GM19239 (cell line): ENCODE results near the gene TM9SF1.

Source experiments
- DNase-seq: peaks from one replicate; pipeline ENCODE4 v3.0.0; 2011; ENCODE audit warnings: low spot score; ENCODE audit not compliant: insufficient read length
- FAIRE-seq: peaks from 2 replicates; lab custom pipeline; 2011; peaks lifted over from hg19 to GRCh38; lab: Jason Lieb, UNC

Gene TM9SF1

DNA sequence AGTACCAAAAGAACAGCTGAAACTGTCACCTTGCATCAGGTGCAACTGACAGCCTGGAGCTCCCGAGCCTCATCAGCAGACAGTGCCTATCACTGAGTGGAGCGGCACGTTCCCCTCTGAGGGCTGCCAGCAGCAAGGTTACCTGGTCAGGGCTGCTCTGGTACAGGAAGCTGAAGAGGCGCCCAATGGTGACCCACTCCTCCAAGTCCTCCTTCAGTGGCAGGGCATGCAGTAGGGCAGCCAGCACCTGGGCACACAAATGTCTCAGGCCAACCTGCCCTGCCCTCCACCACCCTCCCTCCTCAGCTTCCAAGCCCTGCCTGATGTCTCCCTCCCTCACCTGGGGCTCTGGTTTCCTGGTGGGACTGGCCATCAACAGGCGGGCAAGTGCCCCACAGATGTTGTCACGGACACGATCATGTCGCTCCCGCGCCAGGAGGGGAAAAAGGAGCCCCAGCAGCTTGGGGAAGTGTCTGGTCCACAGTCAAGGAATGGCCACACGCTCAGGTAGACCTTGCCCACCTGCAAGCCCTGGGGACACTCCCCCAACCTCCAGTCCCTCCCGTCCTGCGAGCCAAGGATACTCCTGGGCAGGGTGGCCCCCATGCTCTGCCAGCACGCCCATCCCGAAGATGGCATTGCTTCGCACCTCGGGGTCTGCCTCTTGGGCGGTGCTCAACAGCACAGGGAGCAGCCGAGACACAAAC, 13.7 kb downstream of the TM9SF1 start:
- FAIRE-seq, result no peak
- DNase-seq, result no peak

DNA sequence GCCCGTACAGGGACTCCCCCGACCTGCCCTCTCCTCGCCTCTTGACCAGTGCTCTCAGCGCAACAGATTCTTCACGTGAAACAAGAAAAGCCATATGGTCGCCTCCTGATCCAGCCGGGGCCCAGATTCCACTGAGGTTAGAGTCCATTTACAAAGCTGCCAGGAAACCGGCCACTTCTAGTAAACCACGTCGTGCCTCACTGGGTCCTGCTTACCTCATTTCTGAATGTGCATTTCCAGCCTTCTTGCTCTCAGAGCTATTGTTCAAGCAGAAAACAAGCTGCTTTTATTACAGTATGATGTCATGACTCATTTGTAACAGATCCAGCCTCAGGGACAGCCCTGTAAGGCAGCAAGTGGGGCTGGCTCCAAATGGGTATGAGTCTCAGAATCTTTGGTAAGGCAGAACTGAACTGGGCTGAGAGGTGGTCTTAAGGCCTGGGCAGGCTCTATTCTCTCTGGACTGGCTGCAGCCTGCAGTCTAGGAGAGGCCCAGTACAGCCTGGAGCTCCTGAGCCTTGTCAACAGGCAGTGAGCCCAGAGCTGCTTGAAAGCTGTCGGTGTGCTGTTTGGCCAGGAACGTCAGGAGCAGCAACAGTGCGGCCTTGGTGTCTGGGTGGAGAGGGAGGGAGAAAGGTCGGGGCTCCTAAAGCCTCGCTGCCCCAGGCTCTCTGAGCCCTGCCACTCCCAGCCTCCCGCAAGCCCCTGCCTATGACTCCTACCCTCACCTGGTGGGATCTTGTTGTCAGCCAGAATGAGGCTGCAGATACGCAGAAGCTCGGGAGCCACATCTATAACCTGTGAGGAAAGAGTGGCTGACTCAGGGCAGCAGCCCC, 15.1 kb downstream of the TM9SF1 start:
- FAIRE-seq (no peak), DNase-seq (no peak)

DNA sequence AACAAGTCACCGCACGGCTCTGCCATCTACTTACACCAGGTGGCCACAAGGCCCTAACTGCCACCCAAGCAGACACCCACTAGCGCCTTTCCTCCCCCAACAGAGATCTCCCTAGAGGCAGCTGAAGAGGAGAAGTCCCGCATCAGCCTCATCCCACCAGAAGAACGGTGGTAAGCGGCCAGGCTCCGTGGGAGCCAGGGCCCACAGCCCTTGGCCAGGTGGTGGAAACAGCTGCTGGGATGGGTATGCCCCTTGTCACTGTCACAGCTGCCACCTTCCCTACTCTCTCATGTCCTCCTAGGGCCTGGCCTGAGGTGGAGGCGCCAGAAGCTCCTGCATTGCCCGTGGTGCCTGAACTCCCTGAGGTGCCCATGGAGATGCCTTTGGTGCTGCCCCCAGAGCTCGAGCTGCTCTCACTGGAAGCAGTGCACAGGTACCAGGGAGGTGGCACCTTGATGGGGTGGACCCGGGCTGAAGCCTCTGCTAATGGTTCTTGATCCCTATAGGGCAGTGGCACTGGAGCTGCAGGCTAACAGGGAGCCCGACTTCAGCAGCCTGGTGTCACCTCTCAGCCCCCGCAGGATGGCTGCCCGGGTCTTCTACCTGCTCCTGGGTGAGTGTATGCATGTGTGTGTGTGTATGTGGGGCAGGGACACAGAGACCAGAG, 15.8 kb downstream of the TM9SF1 start:
- no peak for FAIRE-seq

DNA sequence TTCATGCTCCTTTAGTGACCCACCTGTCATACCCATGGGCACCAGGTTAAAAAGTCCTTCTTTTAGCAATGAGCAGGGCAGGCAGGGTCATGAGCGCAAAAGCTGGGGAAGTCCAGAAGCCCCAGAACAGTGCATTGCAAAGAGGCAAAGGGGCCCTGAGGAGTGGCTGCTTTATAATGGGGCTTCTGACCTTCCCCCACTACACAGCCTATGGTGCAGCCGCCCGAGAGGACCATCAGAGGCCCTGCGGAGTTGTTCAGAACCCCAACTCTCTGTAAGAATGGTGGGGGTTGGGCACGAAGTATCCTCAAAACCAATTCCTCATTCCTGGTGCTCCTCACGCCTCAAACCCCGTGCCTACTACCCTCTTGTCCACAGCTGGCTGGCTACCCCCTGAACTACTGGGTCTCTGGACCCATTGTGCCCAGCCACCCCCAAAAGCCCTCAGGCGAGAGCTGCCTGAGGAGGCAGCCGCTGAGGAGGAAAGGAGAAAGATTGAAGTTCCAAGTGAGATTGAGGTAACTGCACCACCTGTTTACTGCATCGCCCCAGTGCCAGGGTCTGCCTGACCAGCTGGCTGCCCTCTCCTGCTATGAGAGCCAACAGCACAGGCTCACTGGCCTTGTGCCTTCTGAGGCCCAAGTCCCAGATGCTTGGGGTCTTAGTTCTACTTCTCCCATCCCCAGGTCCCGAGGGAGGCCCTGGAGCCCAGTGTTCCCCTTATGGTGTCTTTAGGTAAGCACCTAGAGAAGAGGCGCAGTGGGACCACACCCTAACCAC, 16.7 kb downstream of the TM9SF1 start:
- DNase-seq (no peak), FAIRE-seq (no peak)

More for the DNA sequence above, 15.8 kb downstream of the TM9SF1 start:
- DNase-seq, result no peak

- no peak for DNase-seq
- no peak for FAIRE-seq
Observed at GRCh38 chr14:24177891-24178290, 17.4 kb downstream of the TM9SF1 start.

- FAIRE-seq (no peak), DNase-seq (no peak)
Observed at GRCh38 chr14:24177041-24177825, 18.0 kb downstream of the TM9SF1 start.

DNA sequence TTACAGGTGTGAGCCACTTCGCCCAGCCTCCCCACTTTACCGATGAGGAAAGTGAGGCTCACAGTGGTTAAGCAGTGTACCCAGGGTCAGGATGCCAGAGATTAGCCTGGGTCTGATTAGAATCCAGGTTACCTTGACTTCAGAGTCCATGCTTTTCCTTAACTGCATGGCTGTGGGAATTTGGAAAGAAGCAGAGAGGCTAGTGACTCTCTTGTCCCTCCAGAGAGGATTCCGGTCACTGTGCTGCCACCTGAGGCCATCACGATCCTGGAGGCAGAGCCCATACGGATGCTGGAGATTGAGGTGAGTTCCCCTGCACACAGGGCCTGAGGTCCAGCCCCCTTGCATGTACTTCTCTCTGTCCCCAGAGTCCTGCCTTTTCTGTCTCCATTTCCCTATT, 18.6 kb downstream of the TM9SF1 start:
- no peak for DNase-seq
- FAIRE-seq, result no peak

GRCh38 chr14:24172871-24173281, 22.4 kb downstream of the TM9SF1 start:
- no peak for FAIRE-seq
- DNase-seq, result no peak

GRCh38 chr14:24172261-24172860, 22.9 kb downstream of the TM9SF1 start:
- FAIRE-seq (no peak), DNase-seq (no peak)

DNA sequence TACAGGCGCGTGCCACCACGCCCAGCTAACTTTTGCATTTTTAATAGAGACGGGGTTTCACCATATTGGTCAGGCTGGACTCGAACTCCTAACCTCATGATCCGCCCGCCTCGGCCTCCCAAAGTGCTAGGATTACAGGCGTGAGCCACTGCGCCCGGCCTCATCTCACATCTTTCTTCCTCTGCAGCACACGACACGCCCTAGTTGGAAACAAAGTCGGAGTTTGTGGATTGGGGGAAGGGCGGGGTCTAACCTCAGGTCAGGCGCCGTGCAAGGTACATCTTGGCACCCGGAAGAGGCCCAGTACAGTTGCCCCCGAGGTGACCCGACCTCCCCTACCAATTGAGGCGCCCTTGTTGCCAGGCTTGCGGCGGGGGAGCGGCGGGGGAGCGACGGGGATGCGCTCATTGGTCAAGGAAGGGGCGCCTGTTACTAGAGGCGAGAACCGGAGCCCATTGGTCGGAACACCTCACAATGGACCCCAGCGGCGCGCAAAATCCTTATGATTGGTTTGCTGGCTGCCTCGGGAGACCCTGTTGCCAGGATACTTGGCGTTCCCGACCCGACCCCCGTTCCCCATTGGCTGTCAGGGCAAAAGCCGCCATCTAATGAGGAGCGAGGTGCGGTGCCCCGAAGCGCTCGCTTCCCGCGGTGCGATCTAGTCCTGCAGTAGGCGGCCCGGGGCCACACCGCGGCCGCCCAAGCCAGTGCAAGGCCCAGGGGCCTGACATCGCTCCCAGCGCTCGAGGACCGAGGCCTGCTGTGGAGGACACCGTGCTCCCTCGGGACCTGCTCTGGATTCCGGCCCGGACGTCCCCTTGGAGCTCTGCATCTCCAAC, 23.6 kb downstream of the TM9SF1 start, which contains the start of gene REC8:
REC8 (plus strand) TSS at position 659 of the 839 bp plus-strand sequence. CDS start 473 bp downstream, outside the sequence.
- FAIRE-seq, result peak; percentile 79

DNA sequence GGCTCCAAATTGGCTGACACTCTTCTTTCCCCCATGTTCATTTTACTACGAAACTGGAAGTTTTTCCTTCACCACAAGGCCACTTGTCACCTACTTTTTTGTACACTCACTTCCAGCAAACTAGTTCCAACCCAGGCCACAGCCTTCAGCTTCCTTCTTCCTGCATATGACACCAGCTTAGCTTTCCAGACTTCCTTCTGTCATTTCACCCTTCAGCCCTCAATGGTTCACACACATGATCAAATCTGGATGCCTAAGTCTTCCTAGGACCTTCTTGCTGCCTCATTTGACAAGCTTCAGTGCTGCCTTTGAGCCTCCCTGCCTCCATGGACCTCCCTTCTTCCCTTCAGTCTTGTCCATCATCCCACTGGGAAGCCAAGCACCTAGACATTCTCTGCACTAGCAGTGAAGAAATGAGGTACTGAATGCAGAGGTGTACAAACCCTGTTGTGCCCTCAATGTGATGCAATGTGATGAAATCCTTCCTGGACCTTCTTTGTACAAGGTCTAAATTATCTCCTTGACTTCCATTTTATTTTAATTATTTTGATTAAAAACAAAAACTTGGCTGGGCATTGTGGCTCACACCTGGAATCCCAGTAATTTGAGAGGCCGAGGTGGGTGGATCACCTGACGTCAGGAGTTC, 27.6 kb downstream of the TM9SF1 start:
- DNase-seq (no peak), FAIRE-seq (no peak)

More for the DNA sequence above, 23.6 kb downstream of the TM9SF1 start, which contains the start of gene REC8:
- peak; percentile 85 for DNase-seq

DNA sequence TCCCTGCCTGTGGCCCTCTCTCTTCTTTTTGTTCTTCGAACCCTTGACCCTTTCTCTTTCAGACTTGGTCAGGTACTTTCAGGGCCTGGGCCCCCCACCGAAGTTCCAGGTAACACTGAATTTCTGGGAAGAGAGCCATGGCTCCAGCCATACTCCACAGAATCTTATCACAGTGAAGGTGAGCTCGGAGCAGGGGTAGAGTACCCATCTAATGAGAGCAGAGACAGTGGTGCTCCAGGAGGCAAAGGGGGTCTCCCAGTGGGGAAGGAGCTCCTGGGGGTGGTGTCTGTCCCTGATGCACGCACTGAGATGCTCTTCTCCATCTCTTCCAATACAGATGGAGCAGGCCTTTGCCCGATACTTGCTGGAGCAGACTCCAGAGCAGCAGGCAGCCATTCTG, 29.5 kb downstream of the TM9SF1 start:
- DNase-seq, result no peak
- FAIRE-seq, result no peak

- no peak for FAIRE-seq
Observed at GRCh38 chr14:24164518-24164991, 30.7 kb downstream of the TM9SF1 start.

DNA sequence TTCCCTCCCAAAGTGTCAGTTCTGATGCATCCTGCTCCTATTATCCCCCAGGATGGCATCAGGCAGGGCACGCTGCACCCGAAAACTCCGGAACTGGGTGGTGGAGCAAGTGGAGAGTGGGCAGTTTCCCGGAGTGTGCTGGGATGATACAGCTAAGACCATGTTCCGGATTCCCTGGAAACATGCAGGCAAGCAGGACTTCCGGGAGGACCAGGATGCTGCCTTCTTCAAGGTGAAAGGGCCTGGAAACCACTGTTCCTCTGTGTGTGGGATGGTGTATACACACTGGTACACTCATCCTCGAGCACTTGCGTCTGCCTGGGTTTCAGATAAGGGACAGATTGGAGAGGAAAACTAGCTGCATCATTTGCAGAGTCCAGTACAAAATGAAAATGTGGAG, 33.1 kb downstream of the TM9SF1 start:
- no peak for FAIRE-seq
- no peak for DNase-seq

More at GRCh38 chr14:24164518-24164991, 30.7 kb downstream of the TM9SF1 start:
- DNase-seq, result no peak

- peak; percentile 83 for DNase-seq
- peak; percentile 99 for FAIRE-seq
Observed at GRCh38 chr14:24160850-24161804, 34.1 kb downstream of the TM9SF1 start, which contains the start of gene IRF9. Gene IRF9, plus strand, starts transcription at chr14:24161265. Its CDS starts 880 bp downstream, at chr14:24162145.

DNA sequence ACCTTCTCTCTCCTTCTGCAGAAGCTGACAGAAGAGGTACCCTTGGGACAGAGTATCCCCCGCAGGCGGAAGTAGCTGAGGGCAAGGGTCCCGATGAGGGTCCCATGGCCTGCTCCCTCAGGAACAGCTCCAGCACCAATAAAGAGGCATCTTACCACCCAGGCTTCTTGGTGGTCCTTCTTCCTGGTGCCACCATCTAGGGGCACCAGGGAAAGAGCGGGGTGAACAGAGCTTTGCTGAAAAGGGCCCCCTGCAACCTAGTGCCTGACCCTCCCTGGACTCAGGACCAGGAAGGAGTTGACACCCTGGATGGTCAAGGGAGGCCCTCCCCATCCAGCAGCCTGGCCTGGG, 34.8 kb downstream of the TM9SF1 start:
- DNase-seq, result no peak
- no peak for FAIRE-seq
